LHCN-M2 (cell line): ENCODE data around the gene RAB4A. TPM values are rescaled to one million over a fixed set of nuclear protein-coding genes. Genes with fewer than 3 reads are reported as not detected.
A peak's percentile ranks its signal among the peaks of the same experiment; 100 is the strongest.
"Not testable (repeated sequence)": the region's sequence is repeated elsewhere in the genome, so short reads cannot be mapped to it uniquely, and the experiment has no call there.

Experiments used
- DNase-seq: peaks from one replicate; pipeline ENCODE4 v3.0.0-alpha.2; 2012; ENCODE audit warnings: low read depth
- total RNA-seq: library from RNA; depleted of rRNA; stranded (reverse); fragments of >200 nt; gene quantifications from 2 replicates; pipeline ENCODE4 v1.2.3, GENCODE V29; 2014

Gene RAB4A
- total RNA-seq, 1 experiment from 2014 or later, result 14.3 TPM

- peak; percentile 46 for DNase-seq
Measured at GRCh38 chr1:229296541-229296941, 25.6 kb downstream of the RAB4A start.

- DNase-seq, result no peak
Measured at GRCh38 chr1:229297746-229298145, 26.8 kb downstream of the RAB4A start.

- no peak for DNase-seq
Measured at GRCh38 chr1:229298420-229298819, 27.5 kb downstream of the RAB4A start.

- no peak for DNase-seq
Measured at GRCh38 chr1:229298887-229299503, 28.1 kb downstream of the RAB4A start.

- no peak for DNase-seq
Measured at GRCh38 chr1:229300099-229300757, 29.3 kb downstream of the RAB4A start.

DNA sequence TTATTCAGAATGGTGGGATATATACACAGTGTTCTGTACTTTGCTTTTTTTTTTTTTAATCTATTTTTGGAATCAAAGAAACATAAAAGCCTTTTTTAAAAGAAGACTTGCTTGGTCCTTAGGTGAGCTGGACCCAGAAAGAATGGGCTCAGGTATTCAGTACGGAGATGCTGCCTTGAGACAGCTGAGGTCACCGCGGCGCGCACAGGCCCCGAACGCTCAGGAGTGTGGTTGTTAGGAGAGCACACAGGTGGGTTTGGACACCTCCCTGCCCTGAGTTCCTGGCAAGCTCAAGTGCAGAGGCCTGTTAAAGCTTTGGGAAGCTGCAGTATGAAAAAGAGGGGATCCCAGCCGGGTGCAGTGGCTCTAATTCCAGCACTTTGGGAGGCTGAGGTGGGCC lies 31.8 kb downstream of the RAB4A start:
- no peak for DNase-seq

DNA sequence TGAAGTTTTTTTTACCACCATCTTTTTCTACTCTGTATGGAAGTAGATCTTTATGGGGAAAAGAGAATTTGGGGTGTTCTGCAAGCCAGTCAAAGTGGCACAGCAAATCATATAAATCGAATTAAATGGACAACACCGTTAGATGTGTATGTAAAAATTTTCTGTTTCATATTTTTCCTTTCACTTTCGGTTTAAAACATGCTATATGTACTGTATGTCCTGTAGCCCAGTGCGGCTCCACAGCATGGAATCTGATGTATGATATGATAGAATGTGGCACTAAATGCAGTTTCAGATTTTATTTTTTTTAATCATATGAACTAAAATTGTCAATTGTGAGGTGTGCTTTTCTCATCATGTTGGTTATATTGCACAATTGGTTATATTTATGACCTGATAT lies 32.9 kb downstream of the RAB4A start:
- DNase-seq, result no peak

DNA sequence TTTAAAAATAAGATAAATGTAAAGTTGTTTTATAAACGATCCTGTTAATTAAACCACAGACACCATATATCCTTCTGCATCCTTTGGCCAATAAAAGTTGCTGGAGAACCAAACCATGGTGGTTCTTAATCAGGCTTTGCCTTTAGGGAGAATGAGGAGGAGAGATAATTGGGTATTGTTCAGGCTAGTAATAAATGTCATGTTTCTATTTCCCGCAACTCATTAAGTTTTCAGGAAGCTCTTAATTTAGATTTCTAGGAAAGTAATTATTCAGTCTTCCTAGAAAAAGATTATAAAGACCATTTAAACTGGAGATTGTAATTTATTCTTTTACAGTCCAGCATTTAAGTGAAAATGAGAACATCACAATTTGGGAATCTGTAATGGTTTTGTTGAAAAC lies 34.5 kb downstream of the RAB4A start:
- no peak for DNase-seq

- DNase-seq, result no peak
Measured at GRCh38 chr1:229309074-229309473, 38.2 kb downstream of the RAB4A start.

DNA sequence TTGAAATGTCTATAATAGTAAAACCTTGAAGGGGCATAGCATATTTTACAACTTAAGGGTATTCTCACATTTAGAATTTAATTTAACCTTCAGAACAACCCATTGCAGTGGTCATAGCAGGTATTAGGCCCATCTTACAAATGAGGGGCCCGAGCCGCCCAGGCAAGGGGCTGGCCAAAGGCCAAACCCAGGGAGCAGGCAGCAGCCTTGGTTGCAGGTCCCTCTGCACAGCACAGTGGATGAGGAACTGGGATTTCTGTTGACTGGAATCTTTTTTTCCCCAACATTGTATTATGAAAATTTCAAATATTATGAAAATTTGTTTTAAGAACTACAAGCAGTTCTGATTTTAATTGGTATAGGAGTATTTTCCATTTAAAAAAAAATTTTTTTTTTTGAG lies 38.8 kb downstream of the RAB4A start:
- DNase-seq, result no peak

- DNase-seq, result no peak
Measured at GRCh38 chr1:229310833-229311232, 39.9 kb downstream of the RAB4A start.

DNA sequence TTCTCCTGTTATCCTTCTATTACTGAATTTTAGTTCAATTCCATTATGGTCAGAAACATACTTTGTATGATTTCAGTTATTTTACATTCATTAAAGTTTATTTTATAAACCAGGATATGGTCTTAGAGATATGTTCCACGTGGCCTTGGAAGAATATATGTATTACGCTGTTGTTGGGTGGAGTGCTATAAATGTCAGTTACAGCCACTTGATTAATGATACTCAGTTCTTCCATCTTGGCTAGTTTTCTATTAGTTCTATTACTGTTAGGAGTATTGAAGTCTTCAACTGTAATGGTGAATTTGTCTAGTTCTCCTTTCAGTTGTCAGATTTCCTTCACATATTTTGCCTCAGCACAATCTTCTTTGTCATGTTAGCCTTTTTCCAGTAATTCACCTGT lies 45.3 kb downstream of the RAB4A start:
- no peak for DNase-seq

DNA sequence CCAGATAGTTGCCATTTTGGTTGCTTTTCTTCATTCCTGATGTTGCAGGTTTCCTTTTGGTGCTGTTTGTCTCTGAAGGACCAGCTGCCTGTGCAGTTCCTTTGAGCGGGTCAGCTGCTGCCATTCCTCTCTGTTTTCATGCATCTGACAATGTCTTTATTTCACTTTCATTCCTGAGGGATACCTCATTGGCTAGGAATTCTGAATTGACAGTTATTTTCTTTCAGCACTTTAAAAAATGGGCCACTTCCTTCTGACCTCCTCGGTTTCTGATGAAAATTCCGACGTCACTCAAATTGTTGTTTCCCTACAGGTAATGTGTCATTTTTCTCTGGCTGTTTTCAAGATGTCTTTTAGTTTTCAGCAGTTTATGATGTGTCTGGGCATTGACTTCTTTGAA lies 47.1 kb downstream of the RAB4A start:
- DNase-seq, result peak; percentile 64

DNA sequence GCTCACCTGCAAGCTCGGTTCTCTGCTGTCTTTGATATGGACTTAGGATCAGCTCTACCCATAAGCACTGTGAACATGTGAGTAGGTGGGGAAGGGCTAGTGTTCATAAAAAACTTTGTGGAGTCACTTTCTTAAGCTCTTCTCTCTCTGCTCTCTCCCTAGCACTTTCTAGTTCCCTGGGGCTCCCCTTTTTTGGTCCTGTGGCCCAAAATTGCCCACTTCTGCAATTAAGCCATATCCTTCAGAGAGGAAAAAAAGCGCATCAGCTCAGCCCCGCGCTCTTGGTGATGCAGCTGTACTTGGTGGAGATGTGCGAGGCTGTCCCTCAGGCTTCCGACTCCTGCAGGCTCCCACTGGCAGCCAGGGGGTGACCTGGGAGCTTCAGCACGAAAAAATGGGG lies 48.6 kb downstream of the RAB4A start:
- DNase-seq, result no peak

- DNase-seq, result no peak
Measured at GRCh38 chr1:229323201-229323600, 52.3 kb downstream of the RAB4A start.

DNA sequence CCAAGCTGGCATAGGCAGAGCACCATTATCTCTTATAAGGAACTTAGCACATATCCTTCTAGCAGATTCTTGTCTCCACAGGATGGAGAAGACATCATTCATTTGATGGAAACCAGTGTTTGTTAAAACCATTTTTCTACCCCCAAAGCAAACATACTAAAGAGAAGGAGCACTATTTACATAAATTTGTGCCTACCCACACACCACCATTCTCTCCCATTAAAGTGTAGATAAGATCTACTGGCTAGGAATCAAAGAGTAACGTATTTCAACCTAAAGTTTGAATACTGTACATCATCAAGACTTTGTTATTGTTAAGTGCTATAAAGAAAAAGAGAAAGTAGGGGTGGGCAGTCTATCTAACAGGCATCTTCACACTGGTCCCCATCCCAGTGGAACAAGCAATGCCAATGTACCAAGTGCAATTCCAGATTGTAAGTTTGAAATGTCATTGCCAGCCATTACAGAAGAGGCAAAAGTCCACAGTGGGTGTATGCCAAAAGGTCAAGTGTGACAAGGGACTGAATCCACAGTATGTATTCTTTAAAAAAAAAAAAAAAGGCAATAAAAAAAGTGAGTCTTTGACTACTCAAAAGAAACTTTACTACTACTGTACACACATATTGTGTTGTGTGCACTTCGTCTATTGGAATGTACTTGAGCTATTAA lies 53.1 kb downstream of the RAB4A start:
- DNase-seq, result no peak

DNA sequence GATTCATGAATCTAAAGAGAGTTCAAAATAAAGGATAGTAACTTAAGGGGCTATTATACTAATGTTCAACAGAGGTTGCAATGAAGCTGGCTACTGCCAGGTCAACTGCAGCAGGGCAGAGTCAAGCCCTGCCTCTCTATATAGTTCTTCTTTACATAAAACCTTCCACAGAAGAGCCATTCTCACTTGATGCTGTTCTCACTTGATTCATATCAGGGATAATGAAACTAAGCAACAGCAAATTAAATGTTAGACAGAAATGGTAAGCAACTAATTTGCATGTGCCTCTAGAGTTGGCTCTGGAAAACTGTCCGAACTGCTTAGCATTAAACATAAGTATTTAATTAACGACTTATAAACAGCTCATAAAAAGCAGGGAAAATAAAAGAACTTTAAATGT lies 54.5 kb downstream of the RAB4A start:
- no peak for DNase-seq

DNA sequence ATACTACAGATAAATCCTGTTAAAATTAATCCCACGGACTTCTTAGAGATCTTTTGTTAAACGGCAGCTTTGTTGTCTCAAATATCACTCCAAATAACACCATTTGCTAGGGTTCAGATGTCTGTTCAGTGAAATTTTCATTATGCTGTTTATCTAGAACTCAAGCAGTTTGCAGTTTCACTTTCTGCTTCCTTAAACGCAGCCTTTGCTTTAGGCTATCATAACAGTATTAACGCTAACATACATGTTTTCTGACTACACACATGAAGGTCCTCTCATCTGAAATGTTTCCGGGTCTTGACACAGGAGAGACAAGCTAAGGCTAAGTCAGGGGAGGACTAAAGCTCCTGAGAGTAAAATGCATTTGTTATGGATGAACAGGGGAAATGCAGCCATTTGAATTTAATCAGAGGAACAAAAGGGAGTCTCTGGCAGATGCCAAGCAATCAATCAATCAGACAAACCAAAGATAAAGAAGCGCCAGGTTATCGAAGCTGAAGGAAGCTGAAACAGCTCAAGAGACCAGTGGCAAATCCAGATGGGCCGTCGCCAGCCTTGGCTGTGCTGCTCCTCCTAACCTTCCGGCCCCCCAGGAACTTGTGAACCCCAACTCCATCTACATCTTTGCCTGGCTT lies 55.1 kb downstream of the RAB4A start:
- no peak for DNase-seq

GRCh38 chr1:229326601-229327000 lies 55.7 kb downstream of the RAB4A start:
- no peak for DNase-seq

DNA sequence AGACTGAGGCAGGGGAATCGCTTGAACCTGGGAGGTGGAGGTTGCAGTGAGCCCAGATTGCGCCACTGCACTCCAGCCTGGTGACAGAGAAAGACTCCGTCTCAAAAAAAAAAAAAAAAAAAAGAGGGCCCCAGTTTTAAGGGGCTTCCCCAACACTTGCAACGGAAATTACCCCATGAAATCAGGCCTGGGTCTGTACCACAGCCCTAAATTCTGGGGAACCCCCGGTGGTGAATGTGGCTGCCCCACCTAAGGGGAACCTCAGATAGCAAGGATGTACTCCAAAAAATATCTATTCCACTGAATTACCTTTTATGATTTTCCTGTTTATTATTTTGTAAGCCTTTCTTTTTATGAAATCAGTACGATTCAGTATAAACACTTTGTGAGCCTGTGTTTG lies 56.9 kb downstream of the RAB4A start:
- not testable (repeated sequence) for DNase-seq

GRCh38 chr1:229328598-229329362 lies 57.9 kb downstream of the RAB4A start:
- DNase-seq, result no peak

DNA sequence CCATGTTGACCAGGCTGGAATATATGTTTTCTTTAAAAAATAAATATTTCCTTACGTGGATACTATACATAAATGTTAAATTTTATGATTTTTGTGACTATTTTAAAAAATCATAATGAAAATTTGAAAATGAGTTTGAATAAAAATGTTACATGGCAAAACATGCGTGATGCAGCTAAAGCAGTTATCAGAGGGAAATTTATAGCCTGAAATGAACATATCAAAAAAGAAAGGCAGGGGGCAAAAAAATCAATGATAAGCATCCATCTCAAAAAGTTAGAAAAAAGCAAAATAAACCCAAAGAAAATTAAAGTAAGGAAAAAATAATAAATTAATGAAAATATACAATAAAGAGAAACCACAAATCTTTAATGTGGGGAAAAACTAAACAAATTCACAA lies 63.4 kb downstream of the RAB4A start:
- no peak for DNase-seq
